Measurements from ENCODE around the gene RCSD1.
A peak's percentile ranks its signal among the peaks of the same experiment; 100 is the strongest.

Gene RCSD1

GRCh38 chr1:167687919-167688519 is 58.0 kb downstream of the RCSD1 start:
- DNase-seq (ENCODE audit: low read depth in 2 of 2), result peak; percentile 45 to 50

- no peak for DNase-seq (ENCODE audit: low read depth in 2 of 2)
Measured at GRCh38 chr1:167689567-167689920, 59.5 kb downstream of the RCSD1 start.

- no peak for DNase-seq (ENCODE audit: low read depth in 2 of 2)
Measured at GRCh38 chr1:167690053-167690452, 60.0 kb downstream of the RCSD1 start.

GRCh38 chr1:167693425-167694045 is 63.5 kb downstream of the RCSD1 start:
- no peak for DNase-seq (ENCODE audit: low read depth in 2 of 2)

GRCh38 chr1:167694691-167695090 is 64.7 kb downstream of the RCSD1 start:
- no peak for DNase-seq (ENCODE audit: low read depth in 2 of 2)

- DNase-seq (ENCODE audit: low read depth in 2 of 2), result no peak
Measured at GRCh38 chr1:167695147-167695546, 65.1 kb downstream of the RCSD1 start.

GRCh38 chr1:167695756-167696561 is 65.9 kb downstream of the RCSD1 start:
- no peak for DNase-seq (ENCODE audit: low read depth in 2 of 2)

- DNase-seq (ENCODE audit: low read depth in 2 of 2), result no peak
Measured at GRCh38 chr1:167697667-167698141, 67.7 kb downstream of the RCSD1 start.

GRCh38 chr1:167698313-167698712 is 68.3 kb downstream of the RCSD1 start:
- DNase-seq (ENCODE audit: low read depth in 2 of 2), result no peak

- DNase-seq (ENCODE audit: low read depth in 2 of 2), result no peak
Measured at GRCh38 chr1:167701510-167701909, 71.5 kb downstream of the RCSD1 start.

- no peak for DNase-seq (ENCODE audit: low read depth in 2 of 2)
Measured at GRCh38 chr1:167703557-167703956, 73.5 kb downstream of the RCSD1 start.

- no peak for DNase-seq (ENCODE audit: low read depth in 2 of 2)
Measured at GRCh38 chr1:167704715-167705114, 74.7 kb downstream of the RCSD1 start.

GRCh38 chr1:167705250-167705649 is 75.2 kb downstream of the RCSD1 start:
- DNase-seq (ENCODE audit: low read depth in 2 of 2), result no peak

- DNase-seq (ENCODE audit: low read depth in 2 of 2), result no peak
Measured at GRCh38 chr1:167706363-167706762, 76.3 kb downstream of the RCSD1 start.

GRCh38 chr1:167706931-167707877 is 77.2 kb downstream of the RCSD1 start:
- DNase-seq (ENCODE audit: low read depth in 2 of 2), result no peak

GRCh38 chr1:167707942-167708341 is 77.9 kb downstream of the RCSD1 start:
- DNase-seq (ENCODE audit: low read depth in 2 of 2), result no peak

GRCh38 chr1:167708940-167709389 is 78.9 kb downstream of the RCSD1 start:
- DNase-seq (ENCODE audit: low read depth in 2 of 2), result no peak

- DNase-seq (ENCODE audit: low read depth in 2 of 2), result no peak
Measured at GRCh38 chr1:167710836-167711235, 80.8 kb downstream of the RCSD1 start.

- no peak for DNase-seq (ENCODE audit: low read depth in 2 of 2)
Measured at GRCh38 chr1:167711797-167712196, 81.8 kb downstream of the RCSD1 start.

- no peak for DNase-seq (ENCODE audit: low read depth in 2 of 2)
Measured at GRCh38 chr1:167713330-167714081, 83.5 kb downstream of the RCSD1 start.

- DNase-seq (ENCODE audit: low read depth in 2 of 2), result peak in 1 of 2 experiments; percentile 63
Measured at GRCh38 chr1:167714098-167714438, 84.0 kb downstream of the RCSD1 start.

Measured in fibroblast of skin of left biceps (primary cell).